ENCODE results near the gene HBQ1. TPM values are rescaled to one million over a fixed set of nuclear protein-coding genes. Genes with fewer than 3 reads are reported as not detected.

HBQ1 gene
- total and polyA plus RNA-seq, 4 experiments from 2014 or later = not detected

GRCh38 chr16:185213-185612 lies 5.0 kb downstream of the HBQ1 start:
- H3K9me3 Mint-ChIP-seq = peaks cover 0 to 2% (median 0%) of the 10 kb centered on the region in 8 donors
- H3K9me3 ChIP-seq (ENCODE audit: control insufficient read depth in 1 of 2, low read length in 2 of 2) = no peaks in the 10 kb centered on the region
- no peak overlapping the region for H3K4me3 ChIP-seq (ENCODE audit: low read length in 2 of 2)
- H3K4me3 Mint-ChIP-seq = no peak overlapping the region
- peaks cover 10 to 19% of the 10 kb centered on the region in 2 donors for H3K36me3 Mint-ChIP-seq
- peaks cover 0 to 8% (median 3%) of the 10 kb centered on the region in 4 donors for H3K4me1 Mint-ChIP-seq
- peaks cover 15% of the 10 kb centered on the region for H3K36me3 ChIP-seq (ENCODE audit: insufficient read depth, low read length)
- H3K27ac ChIP-seq (ENCODE audit: low read depth, low read length) = no peak overlapping the region
- ChIA-PET CTCF (ENCODE audit: partially characterized antibody) (interaction anchor here (1.2 kb wide), 1 partner anchor 119 kb away, joined by 4 read pairs; no protein-coding TSS in a partner anchor), POLR2A (ENCODE audit: partially characterized antibody) (no interaction called here)
- DNase-seq = no peak
- H3K4me1 ChIP-seq (ENCODE audit: insufficient read depth, low read length) = peaks cover 15% of the 10 kb centered on the region
- no peaks in the 10 kb centered on the region for H3K27me3 Mint-ChIP-seq
- no peak overlapping the region for H3K27ac Mint-ChIP-seq
- intact Hi-C loops (cut with micrococcal nuclease) = no loop called here
- no peaks in the 10 kb centered on the region for H3K27me3 ChIP-seq (ENCODE audit: insufficient read depth, low read length)

DNA sequence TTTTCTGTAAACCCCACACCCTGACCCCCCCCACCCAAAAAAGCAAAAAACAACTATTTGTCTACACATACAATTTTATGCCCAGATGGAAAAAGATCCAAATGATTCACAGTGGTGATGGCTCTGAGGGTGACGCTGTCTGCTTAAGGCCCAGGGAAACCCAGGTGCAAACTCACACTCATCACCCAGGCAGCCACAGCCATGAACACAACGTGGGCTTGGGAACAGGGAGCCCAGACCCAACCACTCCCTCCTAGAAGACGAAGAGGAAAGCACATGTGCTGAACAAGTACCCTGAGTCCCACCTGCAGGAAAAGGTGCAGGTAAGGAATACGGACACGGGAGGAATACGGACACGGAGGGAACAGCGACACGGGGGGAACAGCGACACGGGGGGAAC lies 5.4 kb downstream of the HBQ1 start:
- ChIA-PET CTCF (ENCODE audit: partially characterized antibody) (interaction anchor here (1.2 kb wide), 1 partner anchor 119 kb away, joined by 4 read pairs; no protein-coding TSS in a partner anchor), POLR2A (ENCODE audit: partially characterized antibody) (no interaction called here)
- H3K36me3 ChIP-seq (ENCODE audit: insufficient read depth, low read length) = peaks cover 20% of the 10 kb centered on the region
- Mint-ChIP-seq H3K4me1 (peaks cover 0 to 8% (median 3%) of the 10 kb centered on the region in 4 donors), H3K4me3 (no peak overlapping the region), H3K36me3 (peaks cover 10 to 23% of the 10 kb centered on the region in 2 donors), H3K27me3 (no peaks in the 10 kb centered on the region), H3K27ac (no peak overlapping the region), H3K9me3 (peaks cover 0 to 2% (median 0%) of the 10 kb centered on the region in 8 donors)
- peaks cover 10% of the 10 kb centered on the region for H3K4me1 ChIP-seq (ENCODE audit: insufficient read depth, low read length)
- no peak for DNase-seq
- H3K4me3 ChIP-seq (ENCODE audit: low read length in 2 of 2) = no peak overlapping the region
- H3K9me3 ChIP-seq (ENCODE audit: control insufficient read depth in 1 of 2, low read length in 2 of 2) = no peaks in the 10 kb centered on the region
- H3K27ac ChIP-seq (ENCODE audit: low read depth, low read length) = no peak overlapping the region
- intact Hi-C loops (cut with micrococcal nuclease) = no loop called here
- no peaks in the 10 kb centered on the region for H3K27me3 ChIP-seq (ENCODE audit: insufficient read depth, low read length)

DNA sequence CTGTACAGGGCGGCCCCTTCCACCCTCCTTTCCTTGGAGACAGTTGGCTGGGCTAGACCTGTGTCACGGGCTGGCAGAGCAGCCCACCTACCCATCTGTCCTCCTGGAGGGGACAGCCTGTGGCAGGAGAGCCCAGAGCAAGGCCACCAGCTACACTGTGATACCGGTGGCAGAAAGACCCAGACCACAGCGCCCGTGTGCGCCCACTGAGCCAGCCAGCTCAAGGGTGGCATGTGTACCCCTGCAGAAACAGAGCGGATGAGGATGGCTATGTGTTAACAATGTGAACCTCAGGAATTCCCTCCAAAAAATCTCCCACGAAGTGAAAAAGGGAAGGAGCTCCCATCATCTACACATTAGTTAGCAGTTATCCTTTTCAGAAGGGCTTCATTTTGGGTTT lies 7.1 kb downstream of the HBQ1 start:
- Histone ChIP-seq H3K4me1 (ENCODE audit: insufficient read depth, low read length) (no peaks in the 10 kb centered on the region), H3K36me3 (ENCODE audit: insufficient read depth, low read length) (peaks cover 35% of the 10 kb centered on the region), H3K9me3 (ENCODE audit: control insufficient read depth in 1 of 2, low read length in 2 of 2) (no peaks in the 10 kb centered on the region), H3K27me3 (ENCODE audit: insufficient read depth, low read length) (no peaks in the 10 kb centered on the region), H3K27ac (ENCODE audit: low read depth, low read length) (no peak overlapping the region), H3K4me3 (ENCODE audit: low read length in 2 of 2) (no peak overlapping the region)
- H3K4me3 Mint-ChIP-seq = no peak overlapping the region
- POLR2A ChIA-PET (ENCODE audit: partially characterized antibody) = no interaction called here
- no peaks in the 10 kb centered on the region for H3K27me3 Mint-ChIP-seq
- intact Hi-C loops (cut with micrococcal nuclease) = no loop called here
- peaks cover 19 to 38% of the 10 kb centered on the region in 2 donors for H3K36me3 Mint-ChIP-seq
- no peak for DNase-seq
- CTCF ChIA-PET (ENCODE audit: partially characterized antibody) = interaction anchor here (0.9 kb wide), 1 partner anchor 9 kb away, joined by 3 read pairs; no protein-coding TSS in a partner anchor
- peaks cover 0 to 4% (median 3%) of the 10 kb centered on the region in 4 donors for H3K4me1 Mint-ChIP-seq
- no peak overlapping the region for H3K27ac Mint-ChIP-seq
- H3K9me3 Mint-ChIP-seq = peaks cover 0 to 2% (median 0%) of the 10 kb centered on the region in 8 donors

DNA sequence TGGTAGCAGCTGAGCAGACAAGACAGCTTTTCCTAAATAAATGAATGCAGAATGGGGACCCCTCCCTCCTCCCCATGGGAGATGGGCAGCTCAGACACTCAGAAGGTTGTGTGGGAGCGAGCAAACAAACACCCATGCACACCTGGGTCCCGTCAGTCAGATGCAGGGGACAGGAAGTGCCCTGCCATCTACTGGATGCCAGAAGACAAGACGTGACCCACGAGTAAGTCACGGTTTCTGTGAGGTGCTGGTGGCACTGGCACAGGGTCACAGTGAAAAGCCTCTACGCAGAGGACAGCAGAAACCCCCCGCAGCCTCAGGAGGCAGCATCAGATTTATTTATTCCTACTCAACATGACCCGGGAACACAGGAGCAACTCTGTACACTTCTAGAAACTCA lies 8.4 kb downstream of the HBQ1 start:
- intact Hi-C loops (cut with micrococcal nuclease) = no loop called here
- CTCF ChIA-PET (ENCODE audit: partially characterized antibody) = interaction anchor here (0.7 to 1.2 kb wide), 2 partner anchors 123 to 138 kb away, joined by 3 to 5 read pairs; no protein-coding TSS in a partner anchor
- Histone ChIP-seq H3K36me3 (ENCODE audit: insufficient read depth, low read length) (peaks cover 41% of the 10 kb centered on the region), H3K9me3 (ENCODE audit: control insufficient read depth in 1 of 2, low read length in 2 of 2) (no peaks in the 10 kb centered on the region), H3K4me3 (ENCODE audit: low read length in 2 of 2) (no peak overlapping the region), H3K27me3 (ENCODE audit: insufficient read depth, low read length) (no peaks in the 10 kb centered on the region), H3K27ac (ENCODE audit: low read depth, low read length) (no peak overlapping the region), H3K4me1 (ENCODE audit: insufficient read depth, low read length) (no peaks in the 10 kb centered on the region)
- H3K27ac Mint-ChIP-seq = peak overlapping the region in 5 of 7 donors; percentile 22 to 78 (median 72)
- no peaks in the 10 kb centered on the region for H3K27me3 Mint-ChIP-seq
- POLR2A ChIA-PET (ENCODE audit: partially characterized antibody) = no interaction called here
- peaks cover 0 to 2% (median 0%) of the 10 kb centered on the region in 8 donors for H3K9me3 Mint-ChIP-seq
- peaks cover 24 to 47% of the 10 kb centered on the region in 2 donors for H3K36me3 Mint-ChIP-seq
- peaks cover 0 to 4% (median 3%) of the 10 kb centered on the region in 4 donors for H3K4me1 Mint-ChIP-seq
- no peak overlapping the region for H3K4me3 Mint-ChIP-seq
- peak in 2 of 5 donors; percentile 21 to 28 for DNase-seq

GRCh38 chr16:189604-190186 lies 9.4 kb downstream of the HBQ1 start:
- Histone ChIP-seq H3K4me1 (ENCODE audit: insufficient read depth, low read length) (no peaks in the 10 kb centered on the region), H3K27me3 (ENCODE audit: insufficient read depth, low read length) (no peaks in the 10 kb centered on the region), H3K4me3 (ENCODE audit: low read length in 2 of 2) (no peak overlapping the region), H3K9me3 (ENCODE audit: control insufficient read depth in 1 of 2, low read length in 2 of 2) (no peaks in the 10 kb centered on the region), H3K27ac (ENCODE audit: low read depth, low read length) (no peak overlapping the region), H3K36me3 (ENCODE audit: insufficient read depth, low read length) (peaks cover 49% of the 10 kb centered on the region)
- Mint-ChIP-seq H3K27me3 (no peaks in the 10 kb centered on the region), H3K27ac (peak overlapping the region in 1 of 7 donors; percentile 14), H3K36me3 (peaks cover 25 to 55% of the 10 kb centered on the region in 2 donors), H3K9me3 (peaks cover 0 to 2% (median 0%) of the 10 kb centered on the region in 8 donors), H3K4me1 (peaks cover 0 to 4% (median 3%) of the 10 kb centered on the region in 4 donors), H3K4me3 (no peak overlapping the region)
- POLR2A ChIA-PET (ENCODE audit: partially characterized antibody) = no interaction called here
- DNase-seq = no peak
- CTCF ChIA-PET (ENCODE audit: partially characterized antibody) = no interaction called here
- intact Hi-C loops (cut with micrococcal nuclease) = no loop called here

DNA sequence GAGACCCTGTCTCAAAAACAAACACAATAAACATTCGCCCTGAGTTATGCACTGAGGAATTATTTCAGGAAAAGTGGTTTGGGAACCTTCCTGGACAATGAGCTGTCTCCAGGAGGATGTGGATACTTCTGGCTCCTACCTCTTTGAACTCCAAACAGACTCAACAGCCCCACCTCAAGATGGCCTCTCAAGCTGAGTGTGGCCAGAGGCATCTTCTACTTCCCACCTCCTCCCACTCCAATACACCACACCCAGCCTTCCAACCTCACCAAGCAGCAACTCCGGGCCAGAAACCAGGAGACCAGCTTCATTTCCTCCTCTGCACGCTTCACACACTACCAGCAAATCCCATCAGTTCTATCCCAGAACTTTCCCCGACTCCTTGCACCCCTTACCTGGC lies 11.6 kb downstream of the HBQ1 start:
- Mint-ChIP-seq H3K27ac (peak overlapping the region in 5 of 7 donors; percentile 19 to 60 (median 36)), H3K4me1 (peaks cover 0 to 4% (median 3%) of the 10 kb centered on the region in 4 donors), H3K36me3 (peaks cover 29 to 72% of the 10 kb centered on the region in 2 donors), H3K4me3 (no peak overlapping the region), H3K27me3 (no peaks in the 10 kb centered on the region), H3K9me3 (peaks cover 0 to 2% (median 0%) of the 10 kb centered on the region in 8 donors)
- H3K27ac ChIP-seq (ENCODE audit: low read depth, low read length) = no peak overlapping the region
- no peaks in the 10 kb centered on the region for H3K4me1 ChIP-seq (ENCODE audit: insufficient read depth, low read length)
- POLR2A ChIA-PET (ENCODE audit: partially characterized antibody) = interaction anchor here (0.6 kb wide), 1 partner anchor 38 kb away, joined by 3 read pairs; the partner anchor contains the start of gene LUC7L
- peaks cover 60% of the 10 kb centered on the region for H3K36me3 ChIP-seq (ENCODE audit: insufficient read depth, low read length)
- intact Hi-C loops (cut with micrococcal nuclease) = no loop called here
- DNase-seq = no peak
- CTCF ChIA-PET (ENCODE audit: partially characterized antibody) = interaction anchor here (0.5 to 2.0 kb wide), 5 partner anchors 9 to 306 kb away, joined by 3 to 5 read pairs (median 4); no protein-coding TSS in a partner anchor
- H3K9me3 ChIP-seq (ENCODE audit: control insufficient read depth in 1 of 2, low read length in 2 of 2) = no peaks in the 10 kb centered on the region
- H3K4me3 ChIP-seq (ENCODE audit: low read length in 2 of 2) = no peak overlapping the region
- no peaks in the 10 kb centered on the region for H3K27me3 ChIP-seq (ENCODE audit: insufficient read depth, low read length)

DNA sequence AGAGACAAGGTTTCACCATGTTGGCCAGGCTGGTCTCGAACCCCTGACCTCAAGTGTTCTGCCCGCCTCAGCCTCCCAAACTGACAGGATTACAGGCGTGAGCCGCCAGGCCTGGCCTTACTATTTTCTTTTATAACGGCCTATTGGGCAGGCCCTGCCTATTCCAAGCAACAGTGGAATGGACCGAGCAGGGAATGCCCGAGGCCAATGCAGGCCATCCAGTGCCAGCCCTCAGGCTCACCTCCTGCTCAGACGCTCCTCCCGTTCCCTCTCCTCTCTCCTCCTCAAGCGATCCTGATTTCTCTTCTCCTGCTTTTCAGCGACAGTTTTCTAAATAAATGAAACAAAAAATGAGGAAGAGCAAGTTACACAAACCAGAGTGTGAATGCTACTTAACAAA lies 12.4 kb downstream of the HBQ1 start:
- no peaks in the 10 kb centered on the region for H3K9me3 Mint-ChIP-seq
- Histone ChIP-seq H3K36me3 (ENCODE audit: insufficient read depth, low read length) (peaks cover 66% of the 10 kb centered on the region), H3K9me3 (ENCODE audit: control insufficient read depth in 1 of 2, low read length in 2 of 2) (no peaks in the 10 kb centered on the region), H3K27ac (ENCODE audit: low read depth, low read length) (no peak overlapping the region), H3K4me3 (ENCODE audit: low read length in 2 of 2) (no peak overlapping the region), H3K27me3 (ENCODE audit: insufficient read depth, low read length) (no peaks in the 10 kb centered on the region), H3K4me1 (ENCODE audit: insufficient read depth, low read length) (no peaks in the 10 kb centered on the region)
- DNase-seq = no peak
- intact Hi-C loops (cut with micrococcal nuclease) = no loop called here
- CTCF ChIA-PET (ENCODE audit: partially characterized antibody) = interaction anchor here (1.1 to 2.0 kb wide), 2 partner anchors 11 to 96 kb away, joined by 5 read pairs; no protein-coding TSS in a partner anchor
- POLR2A ChIA-PET (ENCODE audit: partially characterized antibody) = interaction anchor here (0.6 kb wide), 1 partner anchor 188 kb away, joined by 5 read pairs; no protein-coding TSS in a partner anchor
- H3K27me3 Mint-ChIP-seq = no peaks in the 10 kb centered on the region
- peaks cover 34 to 75% of the 10 kb centered on the region in 2 donors for H3K36me3 Mint-ChIP-seq
- peak overlapping the region in 1 of 7 donors; percentile 62 for H3K27ac Mint-ChIP-seq
- no peak overlapping the region for H3K4me3 Mint-ChIP-seq
- peaks cover 0 to 4% (median 3%) of the 10 kb centered on the region in 4 donors for H3K4me1 Mint-ChIP-seq
